ENCODE results near the gene PGM2L1.
"Not testable (repeated sequence)": the region's sequence is repeated elsewhere in the genome, so short reads cannot be mapped to it uniquely, and the experiment has no call there.

The PGM2L1 gene

DNA sequence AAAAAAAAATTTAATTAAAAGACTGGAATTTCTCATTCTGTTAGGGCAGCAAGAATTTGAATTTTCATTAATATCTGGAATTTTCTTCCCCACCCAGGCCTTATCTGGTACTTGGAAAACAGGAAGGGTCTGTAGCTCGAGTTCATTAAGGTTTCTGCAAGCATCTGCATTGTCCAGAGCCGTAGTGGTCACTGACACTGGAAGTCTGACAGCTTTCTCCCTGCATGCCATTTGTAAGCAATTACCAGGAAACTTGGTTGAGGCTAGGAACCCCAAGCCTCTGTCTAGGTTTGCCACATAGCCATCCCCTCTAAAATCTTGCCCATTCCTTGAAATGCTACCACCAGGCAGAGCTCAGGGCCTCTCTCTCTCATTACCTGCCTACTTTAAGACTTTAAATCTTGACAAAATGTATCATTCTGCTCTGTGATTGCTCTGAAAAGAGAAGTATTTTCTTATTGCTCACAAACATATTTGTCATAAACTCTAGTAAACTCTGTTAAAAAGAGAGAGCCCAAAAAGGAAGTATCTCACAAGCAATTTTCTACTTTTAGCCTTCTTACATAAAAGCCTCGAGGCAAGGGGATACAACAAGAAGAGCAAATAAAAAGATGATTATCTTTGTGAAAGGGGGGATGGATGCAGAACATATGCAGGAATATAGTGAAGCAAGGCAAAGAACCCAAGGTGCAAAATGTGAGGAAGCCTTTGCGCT is 5.5 kb upstream of the PGM2L1 start:
- DNase-seq (ENCODE audit: low read depth in 2 of 2, low spot score in 1 of 2), result no peak

DNA sequence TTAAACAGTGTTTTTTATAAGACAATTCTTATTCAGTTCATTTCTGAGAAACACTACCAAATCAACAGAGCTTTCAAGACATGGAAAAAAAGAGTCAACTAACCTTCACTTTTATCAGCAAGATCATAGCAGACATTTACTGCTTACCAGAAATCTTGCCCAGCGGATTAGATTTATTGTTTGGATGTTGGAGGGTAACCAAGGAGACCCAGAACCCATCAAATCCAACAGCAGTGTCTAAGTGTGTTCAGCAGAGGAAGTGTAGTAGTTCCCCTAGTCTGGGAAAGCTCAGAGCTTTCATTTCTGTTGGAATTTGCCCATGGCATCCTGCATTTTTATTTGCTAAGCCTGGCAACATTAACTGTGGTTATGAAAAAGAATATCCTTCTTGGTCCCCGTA is 2.4 kb upstream of the PGM2L1 start:
- DNase-seq (ENCODE audit: low read depth in 2 of 2, low spot score in 1 of 2), result no peak

DNA sequence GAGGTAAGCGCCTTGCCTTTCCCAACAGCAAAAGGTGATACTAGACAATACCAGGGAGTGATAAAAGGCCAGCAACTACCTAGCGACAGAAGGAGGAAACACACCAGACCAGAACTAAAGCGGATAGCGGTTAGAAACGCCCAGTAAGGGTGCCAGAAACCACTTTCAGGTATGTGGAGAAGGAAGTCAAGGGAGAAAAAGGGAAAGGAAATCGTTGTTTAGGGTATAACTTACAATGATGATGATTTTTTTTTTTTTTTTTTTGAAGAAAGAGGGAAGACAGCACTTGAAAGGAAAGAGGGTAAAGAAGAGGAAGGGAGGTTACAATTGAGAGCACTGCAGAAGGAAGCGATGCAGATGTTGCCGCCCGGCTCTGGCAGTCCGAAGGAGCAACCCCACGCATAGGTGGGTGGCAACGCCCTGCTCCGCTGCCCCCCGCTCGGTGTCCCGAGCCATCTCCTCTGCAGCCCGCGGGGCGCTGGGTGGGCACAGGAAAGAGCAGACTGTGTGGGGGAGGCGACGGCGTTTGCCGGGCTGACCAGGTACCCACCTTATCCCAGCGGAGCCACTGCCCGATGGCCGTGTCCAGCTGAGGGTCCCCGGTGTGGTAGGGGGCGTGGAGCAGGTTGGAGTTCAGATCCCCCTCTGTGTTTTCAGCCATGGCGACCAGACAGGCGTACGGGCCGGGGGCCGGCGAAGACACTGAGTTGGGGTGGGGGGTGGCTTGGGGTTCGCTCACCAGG is 561 bp downstream of the PGM2L1 start:
- no peak for DNase-seq (ENCODE audit: low read depth in 2 of 2, low spot score in 1 of 2)

DNA sequence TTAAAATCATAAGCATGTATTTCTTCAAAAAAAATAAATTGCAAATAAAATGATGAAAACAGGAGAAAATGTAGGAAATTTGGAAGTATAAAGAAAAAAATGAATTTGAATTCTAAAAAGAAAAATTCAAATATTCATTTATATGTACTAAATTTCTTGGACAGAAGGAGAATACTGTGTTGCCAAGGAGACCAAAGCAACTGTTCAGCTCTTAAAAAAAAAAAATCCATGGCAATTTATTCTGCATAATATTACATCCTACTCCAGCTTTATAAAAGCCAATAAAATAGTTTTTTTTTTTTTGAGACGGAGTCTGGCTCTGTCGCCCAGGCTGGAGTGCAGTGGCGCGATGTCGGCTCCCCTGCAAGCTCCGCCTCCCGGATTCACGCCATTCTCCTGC is 6.0 kb downstream of the PGM2L1 start:
- no peak for DNase-seq (ENCODE audit: low read depth in 2 of 2, low spot score in 1 of 2)

DNA sequence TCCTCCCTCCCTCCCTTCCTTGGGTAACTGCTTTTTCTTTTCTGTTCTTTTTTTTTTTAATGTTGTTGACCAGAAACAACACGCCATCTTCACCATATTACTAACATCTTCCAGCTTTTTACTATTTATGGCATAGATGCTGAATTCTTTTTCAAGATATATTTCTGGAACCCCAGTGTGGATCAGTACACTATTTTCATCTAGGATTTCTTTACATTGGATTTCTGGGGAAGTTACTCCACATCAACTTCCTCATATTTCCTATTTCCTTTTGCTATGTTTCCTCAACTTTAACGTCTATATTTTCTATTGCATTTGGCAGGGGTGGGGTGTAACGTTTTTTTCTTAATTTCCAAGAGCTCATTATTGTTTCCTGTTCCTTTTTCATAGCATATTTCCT is 7.0 kb downstream of the PGM2L1 start:
- DNase-seq (ENCODE audit: low read depth in 2 of 2, low spot score in 1 of 2), result no peak

DNA sequence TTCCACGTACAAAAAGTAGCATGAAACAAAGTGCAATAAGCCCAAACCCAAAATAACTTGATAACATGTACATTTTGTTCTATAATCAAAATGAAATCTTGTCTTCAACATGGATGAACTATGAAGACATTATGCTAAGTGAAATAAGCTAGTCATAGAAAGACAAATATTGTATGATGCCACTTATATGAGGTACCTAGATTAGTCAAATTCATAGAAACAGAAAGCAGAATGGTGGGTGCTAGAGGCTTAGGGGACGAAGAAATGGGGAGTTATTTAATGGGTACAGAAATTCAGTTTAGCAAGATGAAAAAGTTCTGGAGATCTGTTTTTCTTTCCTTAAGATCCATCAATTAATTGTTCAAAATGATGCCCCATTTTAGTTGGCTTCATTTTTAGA is 7.5 kb downstream of the PGM2L1 start:
- no peak for DNase-seq (ENCODE audit: low read depth in 2 of 2, low spot score in 1 of 2)

DNA sequence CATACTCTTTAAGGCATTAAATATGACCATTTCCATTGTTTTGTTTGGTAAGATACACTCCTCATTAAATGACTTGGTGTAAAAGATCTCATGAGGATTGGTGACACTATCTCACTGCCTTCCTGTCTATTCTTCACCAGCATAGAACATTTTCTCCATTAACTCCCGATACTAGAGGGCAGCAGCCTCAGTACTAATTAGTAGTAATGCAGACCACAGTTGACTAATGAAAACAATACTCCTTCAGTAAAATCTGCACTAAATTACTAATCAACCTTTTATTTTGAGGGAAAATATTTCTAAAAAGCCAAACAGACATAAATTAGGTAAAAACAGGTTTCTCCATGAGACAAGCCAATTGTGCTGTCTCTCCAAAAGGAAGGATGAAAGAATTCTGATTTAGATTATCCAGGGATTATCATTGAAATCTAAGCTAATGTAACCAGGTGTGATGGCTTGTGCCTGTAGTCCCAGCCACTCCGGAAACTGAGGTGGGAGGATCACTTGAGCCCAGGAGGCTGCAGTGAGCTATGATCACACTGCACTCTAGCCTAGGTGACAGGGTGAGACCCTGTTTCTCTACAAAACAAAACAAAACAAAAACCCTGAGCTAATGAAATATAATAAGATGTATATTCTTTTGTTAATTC is 9.4 kb downstream of the PGM2L1 start:
- DNase-seq (ENCODE audit: low read depth in 2 of 2, low spot score in 1 of 2), result peak in 1 of 2 donors; percentile 58

DNA sequence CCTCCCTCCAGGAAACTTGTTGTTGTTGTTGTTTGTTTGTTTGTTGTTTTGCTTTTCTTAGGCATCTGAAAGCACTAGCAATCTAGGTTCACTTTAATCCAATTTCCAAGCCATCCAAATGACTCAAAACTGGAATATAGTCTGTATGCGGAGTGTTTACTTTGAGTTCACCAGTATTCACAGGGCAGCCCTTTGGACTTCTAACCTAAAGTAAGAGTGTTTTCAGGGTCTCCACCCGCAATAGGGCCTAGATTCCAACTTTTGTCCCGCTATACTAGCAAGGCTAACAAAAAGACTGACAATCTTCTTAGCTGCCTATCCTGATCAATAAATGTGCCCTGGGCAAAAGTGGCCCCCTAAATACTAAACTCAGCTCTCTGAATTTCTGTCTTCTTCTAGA is 13.6 kb downstream of the PGM2L1 start:
- no peak for DNase-seq (ENCODE audit: low read depth in 2 of 2, low spot score in 1 of 2)

DNA sequence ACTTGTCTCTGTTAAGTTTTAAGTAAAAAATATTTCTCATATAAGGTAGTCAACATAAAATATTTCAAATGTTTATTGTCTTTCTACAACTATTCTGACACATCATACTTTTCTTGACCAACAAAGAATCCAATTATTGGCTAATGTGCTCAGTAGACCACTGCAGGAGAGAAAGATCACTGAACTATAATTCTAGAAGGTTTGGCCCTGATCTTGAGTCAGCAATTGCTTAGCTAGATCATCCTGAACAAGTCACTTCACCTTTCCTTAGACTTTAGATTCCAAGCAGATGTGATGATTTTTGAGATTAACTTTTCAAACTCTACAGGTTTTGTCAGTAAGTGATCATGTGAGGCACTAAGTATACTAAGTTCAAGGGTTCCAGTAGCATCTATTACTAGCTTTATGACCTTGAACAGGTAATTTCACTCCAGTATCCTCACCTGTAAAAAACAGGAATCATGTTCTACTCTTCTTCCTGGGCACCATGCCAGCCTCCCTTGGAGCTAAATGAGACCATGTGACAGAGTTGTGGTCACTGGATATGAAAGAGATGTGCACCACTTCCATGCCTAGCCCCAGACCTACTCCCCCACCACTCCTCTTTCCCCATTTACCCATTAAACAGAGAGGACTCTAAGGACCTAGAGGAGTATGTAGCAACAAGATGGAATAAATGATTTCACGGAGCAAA is 17.3 kb downstream of the PGM2L1 start:
- DNase-seq (ENCODE audit: low read depth in 2 of 2, low spot score in 1 of 2), result no peak

DNA sequence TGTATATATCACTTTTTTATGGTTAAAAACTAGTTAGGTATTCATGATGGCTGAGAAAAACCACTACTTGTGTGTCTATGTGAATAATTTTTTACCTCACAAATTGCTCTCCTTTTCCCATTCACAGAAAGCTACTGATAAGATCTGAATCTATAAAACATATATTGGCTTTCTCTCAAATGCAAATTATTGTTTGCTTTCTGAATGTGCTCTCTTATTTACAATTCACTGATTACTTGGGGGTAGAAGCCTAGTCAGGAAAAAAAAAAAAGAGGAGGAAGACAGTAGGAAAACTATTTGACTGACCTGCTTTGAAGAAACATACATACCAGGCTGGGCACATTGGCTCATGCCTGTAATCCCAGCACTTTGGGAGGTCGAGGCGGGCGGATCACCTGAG is 20.5 kb downstream of the PGM2L1 start:
- DNase-seq (ENCODE audit: low read depth in 2 of 2, low spot score in 1 of 2), result no peak

DNA sequence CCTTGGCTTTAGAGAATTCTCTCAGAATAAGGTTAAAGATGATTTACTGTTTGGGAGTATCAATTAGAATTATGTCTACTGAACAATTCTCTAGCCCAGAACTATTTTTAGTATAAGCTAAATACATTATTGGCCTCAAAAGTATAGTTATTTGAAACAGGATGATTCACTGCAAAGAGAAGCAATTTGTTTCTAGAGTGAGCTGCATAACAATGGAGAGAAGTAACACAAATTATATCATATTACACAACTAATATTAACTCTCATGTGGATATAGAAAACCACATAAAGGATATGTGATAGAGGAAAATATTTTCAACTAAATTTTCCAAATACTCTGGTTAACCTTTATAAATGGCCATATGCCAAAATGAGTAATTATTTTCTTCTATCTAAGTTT is 24.9 kb downstream of the PGM2L1 start:
- no peak for DNase-seq (ENCODE audit: low read depth in 2 of 2, low spot score in 1 of 2)

DNA sequence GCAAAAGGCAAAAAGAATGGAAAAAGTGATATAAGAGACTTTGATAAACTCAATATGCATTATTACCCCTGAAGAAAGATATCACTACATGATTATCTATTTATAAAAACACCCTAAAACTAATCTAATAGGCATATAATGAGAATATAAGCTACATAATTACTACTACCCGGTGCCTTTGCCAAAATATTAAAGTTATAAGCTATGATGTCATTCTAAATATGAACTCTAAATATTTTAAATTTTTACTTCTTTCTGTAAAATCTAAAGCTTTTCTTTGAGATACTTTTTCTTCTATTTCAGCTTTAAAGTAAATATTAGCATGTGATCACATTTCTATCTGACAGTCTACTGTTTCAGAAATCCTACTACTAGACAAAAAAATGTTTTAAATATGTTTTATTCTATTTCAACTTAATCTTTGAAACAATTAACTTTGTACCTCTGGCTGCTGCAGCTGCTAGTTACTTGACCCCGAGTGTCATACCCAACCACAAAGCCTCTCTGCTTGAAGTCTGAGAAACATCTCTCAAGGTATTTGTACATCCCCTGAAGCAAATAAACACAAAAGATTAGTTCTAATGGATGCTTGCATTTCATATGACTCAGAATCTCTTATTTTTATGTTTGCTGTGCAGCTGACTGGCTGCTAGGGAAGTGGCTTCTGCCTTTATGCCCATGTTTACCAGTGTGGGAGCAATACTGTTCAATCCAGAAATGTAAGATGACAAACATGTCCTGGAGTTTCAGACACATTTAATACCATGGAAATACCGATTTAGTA is 26.8 kb downstream of the PGM2L1 start:
- no peak for DNase-seq (ENCODE audit: low read depth in 2 of 2, low spot score in 1 of 2)

DNA sequence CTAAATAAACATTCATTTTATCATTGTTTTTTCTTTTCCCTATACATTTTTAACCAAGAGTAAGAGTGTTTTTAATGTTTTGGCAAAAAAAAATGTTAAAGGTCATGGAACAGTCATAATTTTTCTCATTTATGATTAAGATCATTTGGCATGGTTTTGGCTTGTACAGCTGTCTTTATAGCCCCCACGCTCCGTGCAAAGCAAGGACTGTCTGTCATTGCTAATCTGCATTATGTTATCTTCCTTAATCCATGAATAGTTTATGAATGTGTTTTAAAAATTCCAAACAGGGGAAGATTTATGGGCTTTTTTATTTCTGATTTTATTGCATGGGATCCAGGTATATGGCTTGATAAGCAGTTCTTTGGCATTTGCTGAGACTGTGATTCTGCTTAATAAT is 28.1 kb downstream of the PGM2L1 start:
- no peak for DNase-seq (ENCODE audit: low read depth in 2 of 2, low spot score in 1 of 2)

DNA sequence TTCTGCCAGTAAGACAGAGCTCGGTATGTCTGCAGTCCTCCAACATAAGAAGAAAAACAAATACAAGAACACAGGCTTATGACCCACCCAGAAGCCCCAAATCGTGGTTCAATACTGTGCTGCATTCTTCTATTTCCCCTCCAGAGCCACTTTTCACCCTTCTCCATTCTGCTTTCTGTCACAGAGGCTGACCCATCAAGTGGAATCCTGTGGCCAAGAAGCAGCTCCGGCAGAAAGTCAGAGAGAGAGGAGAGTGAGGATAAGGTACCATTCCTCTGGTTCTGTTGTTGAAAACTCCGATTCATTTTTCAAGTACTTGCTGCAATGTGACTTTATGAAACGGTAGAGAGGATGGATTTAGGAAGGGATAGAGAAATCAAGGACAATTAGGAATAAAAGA is 30.4 kb downstream of the PGM2L1 start:
- DNase-seq (ENCODE audit: low read depth in 2 of 2, low spot score in 1 of 2), result no peak

DNA sequence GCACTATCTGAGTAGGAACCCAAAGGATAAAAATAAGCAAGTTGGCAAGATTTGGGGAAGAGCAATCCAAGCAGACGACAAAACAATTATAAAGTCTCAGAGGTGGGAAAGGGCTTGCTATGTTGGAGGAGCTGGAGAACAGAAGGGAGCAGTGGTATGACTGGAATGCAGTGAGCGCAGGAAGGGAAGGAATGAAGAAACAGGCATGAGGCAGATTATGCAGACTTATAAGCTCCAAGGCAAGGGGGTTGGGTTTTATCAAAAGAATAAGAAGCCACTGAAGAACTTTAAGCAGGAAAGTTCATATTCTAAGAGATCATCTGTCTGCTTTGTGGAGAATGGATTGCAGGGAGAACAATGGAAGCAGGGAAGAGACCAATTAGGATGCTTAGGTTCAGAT is 31.7 kb downstream of the PGM2L1 start:
- DNase-seq (ENCODE audit: low read depth in 2 of 2, low spot score in 1 of 2), result no peak

DNA sequence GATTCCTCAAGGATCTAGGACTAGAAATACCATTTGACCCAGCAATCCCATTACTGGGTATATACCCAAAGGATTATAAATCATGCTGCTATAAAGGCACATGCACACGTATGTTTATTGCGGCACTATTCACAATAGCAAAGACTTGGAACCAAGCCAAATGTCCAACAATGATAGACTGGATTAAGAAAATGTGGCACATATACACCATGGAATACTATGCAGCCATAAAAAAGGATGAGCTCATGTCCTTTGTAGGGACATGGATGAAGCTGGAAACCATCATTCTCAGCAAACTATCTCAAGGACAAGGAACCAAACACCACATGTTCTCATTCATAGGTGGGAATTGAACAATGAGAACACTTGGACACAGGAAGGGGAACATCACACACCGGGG is 32.4 kb downstream of the PGM2L1 start:
- not testable (repeated sequence) for DNase-seq (ENCODE audit: low read depth in 2 of 2, low spot score in 1 of 2)

DNA sequence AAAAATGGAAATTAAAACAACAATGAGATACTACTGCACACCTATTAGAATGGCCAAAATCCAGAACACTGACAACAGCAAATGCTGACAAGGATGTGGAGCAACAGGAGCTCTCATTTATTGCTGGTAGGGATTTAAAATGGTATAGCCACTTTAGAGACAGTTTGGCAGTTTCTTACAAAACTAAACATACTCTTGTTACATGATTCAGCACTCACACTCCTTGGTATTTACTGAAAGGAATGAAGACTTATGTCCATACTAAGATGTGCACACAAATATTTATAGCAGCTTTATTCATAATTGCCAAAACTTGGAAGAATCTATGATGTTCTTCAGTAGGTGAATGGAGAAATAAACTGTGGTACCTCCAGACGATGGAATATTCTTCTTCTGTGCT is 40.8 kb downstream of the PGM2L1 start:
- no peak for DNase-seq (ENCODE audit: low read depth in 2 of 2, low spot score in 1 of 2)

DNA sequence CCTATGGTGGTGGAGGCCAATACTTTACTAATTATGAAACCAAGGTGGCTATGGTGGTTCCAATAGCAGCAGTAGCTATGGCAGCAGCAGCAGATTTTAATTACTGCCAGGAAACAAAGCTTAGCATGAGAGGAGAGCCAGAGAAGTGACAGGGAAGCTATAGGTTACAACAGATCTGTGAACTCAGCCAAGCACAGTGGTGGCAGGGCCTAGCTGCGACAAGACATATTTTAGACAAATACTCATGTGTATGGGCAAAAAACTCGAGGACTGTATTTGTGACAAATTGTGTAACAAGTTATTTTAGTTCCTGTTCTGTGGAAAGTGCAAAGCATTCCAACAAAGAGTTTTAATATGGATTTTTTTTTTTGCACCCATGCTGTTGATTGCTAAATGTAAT is 42.6 kb downstream of the PGM2L1 start:
- no peak for DNase-seq (ENCODE audit: low read depth in 2 of 2, low spot score in 1 of 2)

DNA sequence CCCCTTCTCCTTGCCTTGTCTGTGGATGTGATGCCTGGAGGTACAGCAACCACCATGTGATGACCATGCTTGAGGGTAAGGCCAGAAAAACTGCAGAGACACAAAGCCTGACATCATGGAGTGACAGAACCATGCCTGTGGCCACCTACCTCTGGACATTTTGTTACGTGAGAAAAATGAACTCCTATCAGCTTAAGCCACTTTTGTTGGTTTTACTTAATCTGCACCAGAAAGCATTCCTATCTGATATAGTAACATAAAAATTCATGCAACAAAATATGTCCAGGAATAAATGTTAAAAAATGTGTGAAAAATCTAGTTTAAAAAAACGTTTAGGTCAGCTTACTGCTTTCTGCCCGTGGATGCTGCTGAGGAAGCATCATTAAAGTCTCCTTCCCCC is 44.2 kb downstream of the PGM2L1 start:
- no peak for DNase-seq (ENCODE audit: low read depth in 2 of 2, low spot score in 1 of 2)

DNA sequence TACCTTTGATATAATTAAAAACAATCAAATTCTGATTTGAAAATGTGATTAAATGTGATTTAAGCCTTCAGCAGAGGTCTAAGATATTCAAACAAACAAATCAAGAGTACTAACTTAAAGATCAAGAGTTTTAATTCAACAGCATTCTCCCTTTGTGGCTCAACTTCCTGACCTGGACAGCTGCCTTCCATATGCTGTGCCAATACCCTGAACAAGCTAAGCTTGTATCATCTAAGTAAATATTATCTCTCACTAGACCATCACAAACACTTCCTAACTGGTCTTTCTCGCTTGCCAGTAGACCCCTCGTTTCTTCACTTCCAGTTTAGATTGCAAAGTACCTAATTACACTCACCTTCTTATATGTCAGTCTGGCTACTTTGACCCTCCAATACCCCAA is 50.9 kb downstream of the PGM2L1 start:
- no peak for DNase-seq (ENCODE audit: low read depth in 2 of 2, low spot score in 1 of 2)

DNA sequence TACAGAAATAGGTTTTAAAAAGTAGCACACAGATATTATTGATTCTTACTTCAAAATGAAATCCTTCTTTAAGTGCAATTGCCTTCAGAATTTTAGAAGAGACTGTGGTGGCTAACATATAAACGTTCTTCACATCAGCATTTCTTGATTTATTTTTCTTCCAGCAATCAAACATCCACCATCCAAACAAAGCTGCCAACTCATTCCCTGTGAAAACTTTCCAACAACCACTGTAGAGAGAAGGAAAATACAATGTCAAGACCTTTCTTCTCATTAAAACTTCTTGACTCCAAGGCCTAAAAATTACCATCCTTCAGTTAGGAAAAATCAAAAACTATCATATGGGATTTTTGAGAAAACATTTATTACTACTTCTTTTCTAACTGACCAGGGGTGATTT is 52.8 kb downstream of the PGM2L1 start:
- no peak for DNase-seq (ENCODE audit: low read depth in 2 of 2, low spot score in 1 of 2)

Measured in stimulated activated CD8-positive, alpha-beta memory T cell treated with anti-CD3 and anti-CD28 coated beads, Interleukin-4, amount 100 ng/mL, for 4 hours (primary cell).